GM12878 (cell line): Measurements from ENCODE around the gene MYCBP2. TPM values are rescaled to one million over a fixed set of nuclear protein-coding genes. Genes with fewer than 3 reads are reported as not detected.
A peak's percentile ranks its signal among the peaks of the same experiment; 100 is the strongest.

Experiments used
- ATF3 ChIP-seq: IDR thresholded peaks from 2 replicates; pipeline ENCODE4 v1.6.1; 2011; ENCODE audit warnings: low read depth, mild to moderate bottlenecking, low read length, moderate library complexity, borderline replicate concordance; ENCODE audit errors: extremely low read depth
- BACH1 ChIP-seq: fragments of 450-650 bp; IDR thresholded peaks from 2 replicates; pipeline ENCODE4 v1.6.1; 2017; ENCODE audit warnings: mild to moderate bottlenecking, borderline replicate concordance
- BMI1 ChIP-seq: fragments of 450-650 bp; IDR thresholded peaks from 2 replicates; pipeline ENCODE4 v1.6.1; 2016; ENCODE audit warnings: mild to moderate bottlenecking, moderate library complexity, borderline replicate concordance
- CBFB ChIP-seq: IDR thresholded peaks from 2 replicates; pipeline ENCODE4 v1.6.1; 2016; ENCODE audit warnings: antibody characterized with exemption, low read depth
- CEBPZ ChIP-seq: fragments of 150-350 bp; IDR thresholded peaks from 2 replicates; pipeline ENCODE4 v1.6.1; 2016; ENCODE audit warnings: low read depth, low read length
- CHD1 ChIP-seq: IDR thresholded peaks from 2 replicates; pipeline ENCODE4 v1.6.1; 2012; ENCODE audit warnings: low read depth, low read length, improper control_type of control experiment
- CHD2 ChIP-seq: IDR thresholded peaks from 2 replicates; pipeline ENCODE4 v1.6.1; 2011; ENCODE audit warnings: low read depth, low read length, improper control_type of control experiment, borderline replicate concordance
- E4F1 ChIP-seq: fragments of 450-650 bp; IDR thresholded peaks from 2 replicates; pipeline ENCODE4 v1.6.1; 2018; ENCODE audit warnings: borderline replicate concordance, mild to moderate bottlenecking; ENCODE audit not compliant: partially characterized antibody
- EP300 ChIP-seq, 2 experiments: fragments of 150-350 bp in 1 of 2; IDR thresholded peaks; 2 replicates each; pipeline ENCODE4 v1.6.1; 2011 to 2012; ENCODE audit warnings: low read depth in 2 of 2, low read length in 2 of 2, borderline replicate concordance in 1 of 2, improper control_type of control experiment in 1 of 2, inconsistent platforms in 1 of 2; ENCODE audit not compliant: control insufficient read depth in 1 of 2
- IRF4 ChIP-seq: IDR thresholded peaks from 2 replicates; pipeline ENCODE4 v1.6.1; 2011; ENCODE audit warnings: low read depth, low read length
- KLF5 ChIP-seq: fragments of 450-650 bp; IDR thresholded peaks from 2 replicates; pipeline ENCODE4 v1.6.1; 2014; ENCODE audit warnings: mild to moderate bottlenecking; ENCODE audit not compliant: partially characterized antibody
- MAX ChIP-seq: IDR thresholded peaks from 2 replicates; pipeline ENCODE4 v1.6.1; 2012; ENCODE audit warnings: low read depth, low read length, improper control_type of control experiment
- NKRF ChIP-seq: fragments of 450-650 bp; conservative IDR thresholded peaks from 2 replicates; pipeline ENCODE4 v1.6.1; 2017; ENCODE audit warnings: mild to moderate bottlenecking, moderate library complexity
- NR2F1 ChIP-seq: fragments of 450-650 bp; conservative IDR thresholded peaks from 2 replicates; pipeline ENCODE4 v1.6.1; 2017; ENCODE audit warnings: mild to moderate bottlenecking
- RCOR1 ChIP-seq: conservative IDR thresholded peaks from 2 replicates; pipeline ENCODE4 v1.6.1; 2012; ENCODE audit warnings: low read depth, low read length, improper control_type of control experiment
- SMARCA5 ChIP-seq: fragments of 450-650 bp; IDR thresholded peaks from 2 replicates; pipeline ENCODE4 v1.6.1; 2017; ENCODE audit warnings: mild to moderate bottlenecking
- SP1 ChIP-seq: IDR thresholded peaks from one replicate; pipeline ENCODE4 v1.6.1; 2011; ENCODE audit warnings: low read depth, low read length
- SREBF1 ChIP-seq: IDR thresholded peaks from 2 replicates; pipeline ENCODE4 v1.6.1; 2012; ENCODE audit warnings: mild to moderate bottlenecking, low read length
- STAT3 ChIP-seq: IDR thresholded peaks from 2 replicates; pipeline ENCODE4 v1.6.1; 2011; ENCODE audit warnings: low read depth, low read length, improper control_type of control experiment
- SUPT20H ChIP-seq: IDR thresholded peaks from 2 replicates; pipeline ENCODE4 v1.6.1; 2011; ENCODE audit warnings: low read depth, mild to moderate bottlenecking, low read length, moderate library complexity, borderline replicate concordance; ENCODE audit not compliant: control insufficient read depth
- ZNF384 ChIP-seq: IDR thresholded peaks from 2 replicates; pipeline ENCODE4 v1.6.1; 2012; ENCODE audit warnings: low read depth, mild to moderate bottlenecking, low read length, improper control_type of control experiment, borderline replicate concordance
- ZZZ3 ChIP-seq: IDR thresholded peaks from 2 replicates; pipeline ENCODE4 v1.6.1; 2011; ENCODE audit warnings: low read depth; ENCODE audit not compliant: control insufficient read depth, insufficient read length
- polyA plus RNA-seq, 11 experiments: library from polyadenylated mRNA; depleted of rRNA in 4 of 11; unstranded in 6 of 11; stranded (reverse) in 5 of 11; fragments of >200 nt; fragmentation: Nextera tagmentation in 4 of 11; fragmentation: Illumina TruSeq in 1 of 11; extraction: Ambion mirVana in 4 of 11; extraction: Trizol in 1 of 11; gene quantifications; 1 replicate in 1 of 11; 2 replicates in 10 of 11; pipeline versions ENCODE4 v1.2.1 to v1.2.3, GENCODE V29; 2011 to 2016; ENCODE audit warnings: inconsistent platforms in 2 of 11, missing spikeins in 2 of 11, low read depth in 1 of 11
- total RNA-seq, 4 experiments: library from RNA; depleted of rRNA in 3 of 4; stranded (reverse); fragments of >200 nt in 3 of 4; fragmentation: Illumina TruSeq in 1 of 4; extraction: Trizol in 1 of 4; gene quantifications; 2 replicates each; pipeline versions ENCODE4 v1.2.1 to v1.2.3, GENCODE V29; 2013 to 2021

The MYCBP2 gene
- total and polyA plus RNA-seq, 10 of the 15 experiments (the other 5 are each of a cell fraction or from before 2014, with no cell fraction given) = 51.9 to 152 (median 98.2) TPM

- TF ChIP-seq CEBPZ (no peak), SMARCA5 (peak; percentile 77), BMI1 (no peak), SUPT20H (no peak), NKRF (peak; percentile 69), RCOR1 (0 out of 2 replicates have a peak, but pooled peaks have one; percentile 20), E4F1 (no peak), CHD1 (no peak), SP1 (no peak), EP300 (IDR thresholded peaks at IDR 0.05; ENCODE audit: borderline replicate concordance in 1 of 2, control insufficient read depth in 1 of 2, low read depth in 2 of 2, low read length in 2 of 2) (no peak), KLF5 (no peak), ZNF384 (no peak), NR2F1 (no peak), STAT3 (no peak), CHD2 (no peak), MAX (no peak; the same call in none of the 2 replicates), ATF3 (no peak), SREBF1 (no peak), CBFB (no peak), ZZZ3 (no peak), IRF4 (no peak), BACH1 (peak; percentile 41)
Measured at GRCh38 chr13:77026861-77027621, 299.9 kb downstream of the MYCBP2 start, which contains the start of gene FBXL3 (continued).
